ENCODE measurements around the gene TPRKB. TPM values are rescaled to one million over a fixed set of nuclear protein-coding genes. Genes with fewer than 3 reads are reported as not detected.

TPRKB gene
- total RNA-seq, 1 experiment from 2014 or later, result 44.7 TPM

GRCh38 chr2:73740767-73741166 lies 3.6 kb upstream of the TPRKB start:
- no CpG with 5 or more reads among the region's 2 CpGs for WGBS (ENCODE audit: extremely low coverage, insufficient read length, low lambda C conversion rate)
- H3K27me3 Mint-ChIP-seq (ENCODE audit: low read depth), result peaks cover 58% of the 10 kb centered on the region
- Histone ChIP-seq H4K8ac (replicated peaks; ENCODE audit: insufficient read length, low read depth, low read length) (no peak overlapping the region), H3K56ac (ENCODE audit: insufficient read length, low read depth, low read length) (no peak overlapping the region), H2BK12ac (ENCODE audit: insufficient read length, low read depth, low read length) (no peak overlapping the region), H3K27me3 (ENCODE audit: insufficient read depth, low read length) (peaks cover 13% of the 10 kb centered on the region), H3K27ac (ENCODE audit: insufficient read length, low read depth, low read length) (no peak overlapping the region), H3K9me3 (ENCODE audit: control insufficient read depth, low read depth, low read length) (no peaks in the 10 kb centered on the region), H3K79me1 (ENCODE audit: insufficient read depth, low read depth, low read length, poor library complexity, severe bottlenecking) (no peaks in the 10 kb centered on the region), H2BK20ac (ENCODE audit: low read depth, low read length, poor library complexity, severe bottlenecking) (no peak overlapping the region), H2BK5ac (ENCODE audit: insufficient read length, low read length) (no peak overlapping the region), H4K5ac (ENCODE audit: insufficient read length, low read depth, low read length) (no peak overlapping the region), H3K9ac (ENCODE audit: extremely low read depth, insufficient read length, low read length) (no peak overlapping the region), H3K4ac (ENCODE audit: low read depth, low read length) (no peak overlapping the region), H4K91ac (ENCODE audit: insufficient read length, low read depth, low read length) (no peak overlapping the region), H2AK5ac (ENCODE audit: insufficient read length, low read length) (no peak overlapping the region), H3K23ac (ENCODE audit: insufficient read length, low read depth, low read length) (no peak overlapping the region), H3K14ac (ENCODE audit: insufficient read depth, low read length) (no peak overlapping the region), H3K79me2 (ENCODE audit: insufficient read depth, low read length) (no peaks in the 10 kb centered on the region; the same call in 1 of the 2 replicates), H3T11ph (ENCODE audit: low read length) (no peak overlapping the region), H2BK120ac (ENCODE audit: low read depth, low read length, poor library complexity, severe bottlenecking) (no peak overlapping the region), H3K4me2 (ENCODE audit: insufficient read depth, insufficient read length, low read length) (no peak overlapping the region), H3K23me2 (ENCODE audit: insufficient read length, low read depth, low read length, poor library complexity, severe bottlenecking) (peaks cover 7% of the 10 kb centered on the region), H2AFZ (ENCODE audit: low read length) (no peak overlapping the region), H3K18ac (ENCODE audit: insufficient read length, low read depth, low read length) (no peak overlapping the region), H4K20me1 (ENCODE audit: control insufficient read depth, insufficient read depth, insufficient read length) (no peaks in the 10 kb centered on the region), H3K4me1 (ENCODE audit: insufficient read depth, low read length) (no peaks in the 10 kb centered on the region), H2BK15ac (ENCODE audit: low read depth, low read length) (no peak overlapping the region)
- H3K9me3 Mint-ChIP-seq, result peaks cover 10% of the 10 kb centered on the region in 2 experiments
- H3K4me1 Mint-ChIP-seq, result peaks cover 5 to 8% of the 10 kb centered on the region in 2 experiments
- no peak for TF ChIP-seq CTCF (conservative IDR thresholded peaks at IDR 0.05)
- H3K27ac Mint-ChIP-seq, result no peak overlapping the region
- H3K4me3 Mint-ChIP-seq, result no peak overlapping the region
- H3K36me3 Mint-ChIP-seq (ENCODE audit: insufficient read depth in 1 of 3, low read depth in 3 of 3), result peaks cover 9 to 11% (median 9%) of the 10 kb centered on the region in 3 experiments
- no peak for DNase-seq

Measured in H9 (cell line).